Hypothalamus (tissue), 51 donors: Measurements from ENCODE around the gene NR1H3.
"Not testable (repeated sequence)": the region's sequence is repeated elsewhere in the genome, so short reads cannot be mapped to it uniquely, and the experiment has no call there.

Experiments used
- DNase-seq, 51 donors: peaks; one replicate each; lab custom pipeline; 2025; lab: John Stamatoyannopoulos, UW

The NR1H3 gene

GRCh38 chr11:47299078-47299477, 41.3 kb downstream of the NR1H3 start:
- no peak for DNase-seq

- no peak for DNase-seq
Measured at GRCh38 chr11:47302853-47303252, 45.1 kb downstream of the NR1H3 start.

- peak in 41 of 51 donors; percentile 7 to 82 (median 37) for DNase-seq
Measured at GRCh38 chr11:47305734-47306483, 48.1 kb downstream of the NR1H3 start.

- no peak for DNase-seq
Measured at GRCh38 chr11:47306484-47306844, 48.7 kb downstream of the NR1H3 start.

- DNase-seq = no peak
Measured at GRCh38 chr11:47308050-47308823, 50.4 kb downstream of the NR1H3 start.

- no peak for DNase-seq
Measured at GRCh38 chr11:47314992-47315391, 57.2 kb downstream of the NR1H3 start.

- DNase-seq = not testable (repeated sequence)
Measured at GRCh38 chr11:47316501-47316900, 58.7 kb downstream of the NR1H3 start.

- no peak for DNase-seq
Measured at GRCh38 chr11:47317064-47317828, 59.5 kb downstream of the NR1H3 start.

GRCh38 chr11:47318166-47318565, 60.4 kb downstream of the NR1H3 start:
- no peak for DNase-seq
